ENCODE measurements around the gene SSUH2. TPM values are rescaled to one million over a fixed set of nuclear protein-coding genes. Genes with fewer than 3 reads are reported as not detected.

The SSUH2 gene
- total and polyA plus RNA-seq, 2 experiments from 2014 or later: 0.73 to 2.3 TPM

GRCh38 chr3:8640223-8640622, 4.4 kb downstream of the SSUH2 start:
- no peak overlapping the region for H3K27ac Mint-ChIP-seq
- H4K20me1 ChIP-seq (replicated peaks; ENCODE audit: insufficient read depth): no peaks in the 10 kb centered on the region; the same call in 1 of the 2 replicates
- H3K27me3 ChIP-seq (ENCODE audit: insufficient read depth): no peaks in the 10 kb centered on the region
- no peak overlapping the region for H2AFZ ChIP-seq
- no peak for DNase-seq (ENCODE audit: low spot score)
- no peaks in the 10 kb centered on the region for H3F3A ChIP-seq (replicated peaks; ENCODE audit: low read depth)
- no peaks in the 10 kb centered on the region for H3K4me1 ChIP-seq (ENCODE audit: insufficient read depth)
- H3K4me3 ChIP-seq: no peak overlapping the region
- H3K9me2 ChIP-seq (ENCODE audit: insufficient read depth): peaks cover 6% of the 10 kb centered on the region; the same call in 1 of the 2 replicates
- H3K36me3 ChIP-seq (ENCODE audit: insufficient read depth): no peaks in the 10 kb centered on the region
- no peak for TF ChIP-seq CREB1 (CRISPR knock-in tag; IDR thresholded peaks at IDR 0.05; ENCODE audit: low read depth)
- TF ChIP-seq ZNF114 (CRISPR knock-in tag; IDR thresholded peaks at IDR 0.05): no peak
- TF ChIP-seq REST (IDR thresholded peaks at IDR 0.05; ENCODE audit: unreplicated experiment): no peak
- TF ChIP-seq JUNB (IDR thresholded peaks at IDR 0.05; ENCODE audit: unreplicated experiment): no peak
- no peak for TF ChIP-seq CTCF (conservative IDR thresholded peaks at IDR 0.05; ENCODE audit: low read depth in 2 of 2)
- no peak for TF ChIP-seq EZH2 (IDR thresholded peaks at IDR 0.05; ENCODE audit: low read depth, unreplicated experiment)
- TF ChIP-seq STAT1 (IDR thresholded peaks at IDR 0.05; ENCODE audit: unreplicated experiment): no peak
- no peak for TF ChIP-seq ETS1 (IDR thresholded peaks at IDR 0.05)
- no peak for TF ChIP-seq EZH2phosphoT487 (IDR thresholded peaks at IDR 0.05; ENCODE audit: unreplicated experiment)
- TF ChIP-seq NANOG (IDR thresholded peaks at IDR 0.05; ENCODE audit: borderline replicate concordance): no peak
- no peak for TF ChIP-seq POLR2AphosphoS5 (IDR thresholded peaks at IDR 0.05; ENCODE audit: low read depth)
- TF ChIP-seq ZNF462 (CRISPR knock-in tag; IDR thresholded peaks at IDR 0.05): no peak
- no peak for TF ChIP-seq ZNF331 (CRISPR knock-in tag; IDR thresholded peaks at IDR 0.05; ENCODE audit: low read depth)
- peaks cover 5% of the 10 kb centered on the region for H3K27me3 Mint-ChIP-seq (ENCODE audit: insufficient read depth, low read depth, poor library complexity)
- H3K4me2 ChIP-seq: no peak overlapping the region
- no peaks in the 10 kb centered on the region for H3K36me3 Mint-ChIP-seq (ENCODE audit: low read depth)
- H3K4me3 Mint-ChIP-seq: no peak overlapping the region
- no peaks in the 10 kb centered on the region for H3K79me2 ChIP-seq (replicated peaks; ENCODE audit: insufficient read depth)
- ATAC-seq: no peak
- H3K4me1 Mint-ChIP-seq: peaks cover 4% of the 10 kb centered on the region; the same call in 2 of the 3 replicates
- peaks cover 7% of the 10 kb centered on the region; the same call in 2 of the 3 replicates for H3K9me3 Mint-ChIP-seq
- H3K27ac ChIP-seq (ENCODE audit: low read depth): no peak overlapping the region
